Measurements from ENCODE around the gene DPYD. TPM values are rescaled to one million over a fixed set of nuclear protein-coding genes. Genes with fewer than 3 reads are reported as not detected.

The DPYD gene
- total RNA-seq, 1 experiment from 2014 or later = 0.46 TPM

- ATAC-seq (no peak), DNase-seq (ENCODE audit: low spot score) (no peak)
- Mint-ChIP-seq H3K27ac (no peak overlapping the region), H3K4me3 (no peak overlapping the region), H3K4me1 (peaks cover 6% of the 10 kb centered on the region; the same call in 1 of the 2 replicates), H3K36me3 (peaks cover 25% of the 10 kb centered on the region), H3K9me3 (peaks cover 25% of the 10 kb centered on the region), H3K27me3 (ENCODE audit: low read depth) (no peaks in the 10 kb centered on the region)
- POLR2A ChIA-PET = interaction anchor here (0.6 kb wide), 1 partner anchor 55 kb away, joined by 3 read pairs; no protein-coding TSS in a partner anchor
- TF ChIP-seq CREM (CRISPR knock-in tag; IDR thresholded peaks at IDR 0.05) (no peak), CBFB (CRISPR knock-in tag; IDR thresholded peaks at IDR 0.05; ENCODE audit: low read depth) (no peak), RELA (CRISPR knock-in tag; IDR thresholded peaks at IDR 0.05; ENCODE audit: borderline replicate concordance) (no peak), AFF4 (CRISPR knock-in tag; IDR thresholded peaks at IDR 0.05; ENCODE audit: borderline replicate concordance) (no peak), IRF1 (CRISPR knock-in tag; IDR thresholded peaks at IDR 0.05) (no peak), NR2C2 (CRISPR knock-in tag; IDR thresholded peaks at IDR 0.05) (no peak), FOXP4 (CRISPR knock-in tag; IDR thresholded peaks at IDR 0.05) (no peak), ZBTB21 (CRISPR knock-in tag; IDR thresholded peaks at IDR 0.05; ENCODE audit: borderline replicate concordance) (no peak), NFATC4 (CRISPR knock-in tag; IDR thresholded peaks at IDR 0.05) (no peak), EMX1 (CRISPR knock-in tag; IDR thresholded peaks at IDR 0.05) (no peak), NR1H2 (CRISPR knock-in tag; IDR thresholded peaks at IDR 0.05) (no peak), NFE2L1 (CRISPR knock-in tag; IDR thresholded peaks at IDR 0.05) (no peak), PREB (CRISPR knock-in tag; IDR thresholded peaks at IDR 0.05; ENCODE audit: borderline replicate concordance) (no peak), FOXJ3 (CRISPR knock-in tag; IDR thresholded peaks at IDR 0.05; ENCODE audit: borderline replicate concordance) (no peak), USF1 (CRISPR knock-in tag; IDR thresholded peaks at IDR 0.05) (no peak), ZSCAN18 (CRISPR knock-in tag; IDR thresholded peaks at IDR 0.05) (no peak)
- CTCF ChIA-PET = no interaction called here
These were observed 456.5 kb downstream of the DPYD start for GRCh38 chr1:97464305-97464704.

- no peak overlapping the region for H3K4me3 Mint-ChIP-seq
- H3K27me3 Mint-ChIP-seq (ENCODE audit: low read depth) = no peaks in the 10 kb centered on the region
- DNase-seq (ENCODE audit: low spot score) (no peak), ATAC-seq (no peak)
- no peak overlapping the region for H3K27ac Mint-ChIP-seq
- peaks cover 25% of the 10 kb centered on the region for H3K9me3 Mint-ChIP-seq
- ChIA-PET CTCF (no interaction called here), POLR2A (no interaction called here)
- TF ChIP-seq CBFB (CRISPR knock-in tag; IDR thresholded peaks at IDR 0.05; ENCODE audit: low read depth) (no peak), MLX (CRISPR knock-in tag; IDR thresholded peaks at IDR 0.05) (no peak), JAZF1 (CRISPR knock-in tag; IDR thresholded peaks at IDR 0.05) (no peak), MYBL2 (CRISPR knock-in tag; IDR thresholded peaks at IDR 0.05) (no peak), GABPB1 (CRISPR knock-in tag; IDR thresholded peaks at IDR 0.05) (no peak), JUN (CRISPR knock-in tag; IDR thresholded peaks at IDR 0.05) (no peak), ATF2 (CRISPR knock-in tag; IDR thresholded peaks at IDR 0.05; ENCODE audit: borderline replicate concordance, low read depth) (no peak), IRF1 (CRISPR knock-in tag; IDR thresholded peaks at IDR 0.05) (no peak), ETV6 (CRISPR knock-in tag; IDR thresholded peaks at IDR 0.05) (no peak)
- H3K36me3 Mint-ChIP-seq = peaks cover 25% of the 10 kb centered on the region
- peaks cover 6% of the 10 kb centered on the region; the same call in 1 of the 2 replicates for H3K4me1 Mint-ChIP-seq
These were observed 459.1 kb downstream of the DPYD start for GRCh38 chr1:97461782-97462181.

Measured in WTC11 (cell line).